NCI-H1092 treated with DMSO at 0.1 percent for 48 hours (cell line): Measurements from ENCODE around the gene CARD10.
A peak's percentile ranks its signal among the peaks of the same experiment; 100 is the strongest.

Source experiments
- DNase-seq: peaks from one replicate; lab custom pipeline; 2025; lab: John Stamatoyannopoulos, UW

CARD10 gene

DNA sequence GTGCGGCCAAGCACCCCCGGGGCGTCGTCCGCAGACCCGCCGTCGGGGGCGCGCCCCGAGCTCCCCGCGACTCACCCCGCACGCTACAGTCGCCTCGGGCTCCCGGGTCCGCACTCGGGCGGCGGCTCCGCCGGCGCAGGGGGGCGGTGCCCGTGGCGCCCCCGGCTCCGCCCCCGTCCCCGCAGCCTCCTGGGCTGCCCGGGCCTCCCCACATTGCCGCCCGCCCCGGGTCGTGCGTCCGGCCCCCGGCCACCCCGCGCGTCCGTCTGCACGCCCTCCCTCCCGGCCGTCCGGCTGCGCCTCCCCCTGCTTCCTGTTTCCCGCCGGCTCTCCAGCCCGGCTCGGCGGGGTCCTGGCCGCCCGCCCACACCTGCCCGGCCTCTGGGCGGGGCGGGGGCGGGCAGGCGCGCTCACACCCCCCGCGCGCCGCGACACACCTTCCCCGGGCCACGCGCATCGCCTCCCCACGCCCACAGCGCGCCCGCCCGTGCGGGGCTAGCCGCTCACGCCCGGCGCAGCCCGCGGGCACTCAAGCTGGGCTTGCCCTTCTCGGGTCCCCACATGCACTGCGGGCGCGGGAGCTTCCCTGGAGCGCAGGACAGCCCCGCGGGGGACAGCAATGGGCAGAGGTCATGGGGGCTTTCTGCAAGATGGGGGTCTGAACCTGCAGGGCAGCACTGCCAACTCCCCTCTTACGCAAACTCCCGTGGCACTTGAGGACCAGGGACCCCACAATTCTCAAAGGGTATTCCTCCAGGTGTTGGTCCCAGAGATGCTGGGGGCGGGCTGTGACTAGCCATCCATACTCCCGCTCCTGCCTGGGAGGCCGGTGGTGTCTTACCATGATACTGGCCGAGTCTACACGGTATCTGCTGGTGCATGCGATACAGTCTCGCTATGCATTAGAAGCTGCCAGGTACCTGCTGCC, at the start of gene CARD10:
Gene CARD10 (minus strand): TSS at position 148 of the 928 bp plus-strand sequence. CDS start 215 bp downstream, outside the sequence.
- DNase-seq = no peak

- DNase-seq = no peak
These were observed 49.3 kb upstream of the CARD10 start for GRCh38 chr22:37568448-37569008.

DNA sequence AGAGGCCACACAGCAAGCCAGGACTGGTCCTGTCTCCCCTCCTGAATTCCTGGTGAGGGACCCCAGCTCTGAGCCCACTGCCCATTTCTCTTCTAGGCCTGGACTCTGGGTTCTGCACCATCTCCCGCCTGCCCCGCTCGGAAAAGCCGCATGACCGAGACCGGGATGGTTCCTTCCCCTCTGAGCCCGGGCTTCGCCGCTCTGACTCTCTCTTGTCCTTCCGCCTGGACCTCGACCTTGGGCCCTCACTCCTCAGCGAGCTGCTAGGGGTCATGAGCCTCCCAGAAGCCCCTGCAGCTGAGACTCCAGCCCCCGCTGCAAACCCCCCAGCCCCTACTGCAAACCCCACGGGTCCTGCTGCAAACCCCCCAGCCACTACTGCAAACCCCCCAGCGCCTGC, 48.8 kb upstream of the CARD10 start:
- no peak for DNase-seq

GRCh38 chr22:37566903-37567798, 47.9 kb upstream of the CARD10 start:
- peak; percentile 71 for DNase-seq

DNA sequence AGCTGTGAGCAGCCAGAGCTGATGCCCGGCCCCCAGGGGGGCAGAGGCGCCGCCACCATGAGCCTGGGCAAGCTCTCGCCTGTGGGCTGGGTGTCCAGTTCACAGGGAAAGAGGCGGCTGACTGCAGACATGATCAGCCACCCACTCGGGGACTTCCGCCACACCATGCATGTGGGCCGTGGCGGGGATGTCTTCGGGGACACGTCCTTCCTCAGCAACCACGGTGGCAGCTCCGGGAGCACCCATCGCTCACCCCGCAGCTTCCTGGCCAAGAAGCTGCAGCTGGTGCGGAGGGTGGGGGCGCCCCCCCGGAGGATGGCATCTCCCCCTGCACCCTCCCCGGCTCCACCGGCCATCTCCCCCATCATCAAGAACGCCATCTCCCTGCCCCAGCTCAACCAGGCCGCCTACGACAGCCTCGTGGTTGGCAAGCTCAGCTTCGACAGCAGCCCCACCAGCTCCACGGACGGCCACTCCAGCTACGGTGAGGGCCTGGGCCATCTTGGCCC, 47.2 kb upstream of the CARD10 start:
- DNase-seq = no peak

- DNase-seq = no peak
These were observed 46.6 kb upstream of the CARD10 start for GRCh38 chr22:37565830-37566229.

GRCh38 chr22:37564111-37564711, 45.0 kb upstream of the CARD10 start:
- no peak for DNase-seq

DNA sequence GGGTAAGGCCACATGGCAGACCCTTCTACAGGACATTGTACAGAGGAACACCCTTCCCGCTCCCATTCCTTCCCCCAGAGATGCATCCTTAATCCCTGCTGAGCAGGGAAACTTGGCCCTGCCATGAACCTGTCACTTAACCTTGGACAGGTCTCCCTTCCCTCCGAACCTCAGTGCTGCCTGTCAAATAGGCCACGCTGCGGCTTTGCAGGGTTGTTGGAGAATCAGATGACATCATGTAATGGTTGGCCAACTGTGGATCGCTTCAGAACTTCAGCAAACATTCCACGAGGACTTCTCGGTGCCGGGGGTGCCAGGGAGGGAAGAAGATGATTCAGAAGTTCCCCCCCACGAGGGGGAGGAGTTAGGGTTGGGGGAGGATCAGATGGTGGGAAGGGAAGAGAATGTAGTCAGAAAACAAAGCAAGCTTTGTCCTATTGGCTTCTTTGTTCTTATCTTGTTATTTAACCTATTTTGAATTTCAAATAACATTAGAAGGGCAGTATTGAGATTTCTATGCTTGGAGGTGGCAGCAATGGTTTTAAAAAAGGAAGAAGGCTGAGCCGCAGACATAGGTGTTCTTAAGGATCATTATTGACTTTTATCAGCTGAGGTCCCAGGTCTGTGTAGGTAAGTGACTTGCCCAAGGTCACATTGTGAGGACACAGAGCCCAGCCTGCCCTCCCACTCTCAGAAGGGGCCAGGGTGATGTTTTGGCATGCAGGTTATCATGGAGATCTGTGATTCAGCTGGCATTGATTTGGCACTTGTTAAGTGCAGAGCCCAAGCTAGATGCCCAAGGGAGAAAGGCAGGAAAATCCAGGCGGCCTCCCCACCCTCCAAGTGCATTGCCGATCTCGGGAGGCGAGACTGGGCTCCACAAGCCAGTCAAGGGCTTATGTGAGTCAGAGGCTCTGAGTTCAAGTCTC, 44.2 kb upstream of the CARD10 start:
- DNase-seq = no peak

DNA sequence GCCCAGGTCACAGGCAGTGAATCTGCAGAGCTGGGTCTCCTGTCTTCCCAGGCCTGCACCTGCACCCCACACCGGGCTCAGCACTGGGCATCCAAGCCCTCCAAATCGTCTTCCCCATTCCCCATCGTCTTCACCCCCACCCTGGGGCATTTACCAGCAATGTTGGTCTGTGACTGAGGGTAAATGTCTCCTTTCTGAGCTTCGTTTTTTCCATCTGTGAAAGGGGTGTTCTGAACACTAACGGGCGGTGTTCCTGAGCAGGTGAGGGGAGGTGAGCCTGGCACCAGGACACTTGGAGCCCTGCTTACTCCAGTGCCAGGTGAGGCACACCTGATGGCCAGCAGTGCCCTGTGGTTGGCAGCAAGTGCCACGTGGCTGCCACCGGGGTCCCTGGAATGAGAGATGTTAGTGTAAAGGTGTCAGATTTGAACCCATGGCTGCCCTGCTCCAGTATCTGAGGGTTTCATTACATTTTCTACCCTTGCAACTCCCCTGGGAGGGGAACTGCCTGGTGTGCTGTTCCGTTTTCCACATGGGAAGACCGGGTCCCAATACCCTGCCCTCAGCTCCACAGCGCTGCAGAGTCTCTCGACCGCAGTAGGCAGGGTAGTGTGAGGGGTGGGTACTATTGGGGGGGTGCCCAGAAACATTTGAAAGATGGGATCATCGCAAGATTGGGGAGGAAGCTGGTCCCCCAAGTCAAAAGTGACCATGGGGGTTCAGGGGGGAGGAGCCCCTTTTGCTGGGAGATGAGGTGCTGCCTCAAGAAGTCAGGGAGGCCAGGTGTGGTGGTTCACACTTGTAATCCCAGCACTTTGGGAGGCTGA, 43.0 kb upstream of the CARD10 start:
- DNase-seq = no peak

- DNase-seq = peak; percentile 49
These were observed 42.2 kb upstream of the CARD10 start for GRCh38 chr22:37561212-37562048.

DNA sequence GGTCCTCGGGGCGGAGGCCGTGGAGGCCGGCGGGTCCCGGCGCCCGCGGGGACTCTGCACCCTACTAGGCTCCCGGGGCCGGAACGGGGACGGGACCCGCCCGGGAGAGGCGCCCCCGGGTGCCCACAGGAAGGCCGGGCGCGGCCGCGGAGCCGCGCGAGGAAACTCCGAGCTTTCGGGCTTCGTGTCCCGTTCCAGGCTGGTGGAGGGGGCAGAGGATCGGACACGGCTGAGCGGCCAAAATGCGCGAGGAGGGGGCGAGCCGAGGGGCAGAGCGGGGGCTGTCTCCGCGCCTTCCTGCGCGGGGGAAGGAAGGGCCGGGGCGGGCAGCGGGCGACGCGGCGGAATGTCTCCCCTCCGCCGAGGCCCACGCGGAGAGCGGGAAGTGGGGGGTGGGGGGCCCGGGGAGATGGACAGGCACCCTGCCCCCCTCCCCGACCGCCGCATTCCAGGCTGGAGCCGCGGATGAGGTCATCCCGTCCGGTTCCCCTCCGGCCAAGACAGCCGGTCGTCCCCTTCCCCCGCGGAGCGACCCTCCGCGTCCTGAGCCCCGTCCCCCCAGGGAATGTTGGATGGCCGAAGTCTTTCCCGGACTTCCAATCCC, 41.5 kb upstream of the CARD10 start:
- DNase-seq = no peak

GRCh38 chr22:37559901-37560607, 40.8 kb upstream of the CARD10 start, which contains the start of gene CDC42EP1:
Gene CDC42EP1 (plus strand): TSS chr22:37560480. CDS start chr22:37566350, 5,870 bp downstream.
- DNase-seq = no peak

- no peak for DNase-seq
These were observed 40.3 kb upstream of the CARD10 start for GRCh38 chr22:37559521-37559900.

GRCh38 chr22:37558815-37559214, 39.6 kb upstream of the CARD10 start:
- no peak for DNase-seq

GRCh38 chr22:37557321-37558001, 38.2 kb upstream of the CARD10 start:
- DNase-seq = no peak

DNA sequence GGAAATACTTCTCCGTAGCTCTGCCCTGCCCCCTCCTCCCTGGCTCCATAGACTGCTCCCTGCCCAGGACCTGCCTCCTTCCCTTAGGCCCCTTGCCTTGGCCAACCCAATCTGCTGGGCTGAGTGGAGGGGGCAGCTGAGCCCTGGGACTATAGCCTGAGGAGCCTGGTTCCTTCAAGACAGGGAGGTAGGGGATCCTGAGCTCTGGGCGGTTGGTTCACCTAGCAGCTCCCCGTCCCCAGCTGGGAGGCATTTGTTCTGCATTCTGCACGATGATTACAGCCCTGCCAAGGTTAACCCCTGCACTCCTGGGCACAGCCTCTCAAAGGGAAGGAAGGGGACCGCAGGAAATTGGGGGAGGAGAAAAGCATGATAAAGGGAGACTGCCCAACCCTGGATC, 37.5 kb upstream of the CARD10 start:
- DNase-seq = no peak

- no peak for DNase-seq
These were observed 35.8 kb upstream of the CARD10 start for GRCh38 chr22:37555029-37555428.
